ENCODE results near the gene AFF3. TPM values are rescaled to one million over a fixed set of nuclear protein-coding genes. Genes with fewer than 3 reads are reported as not detected.

AFF3 gene
- total and polyA plus RNA-seq, 2 experiments from 2014 or later, result 12.0 to 12.8 TPM

- Histone ChIP-seq H3K4me3 (no peak overlapping the region), H3K9me3 (ENCODE audit: low read depth) (no peaks in the 10 kb centered on the region), H3K36me3 (no peaks in the 10 kb centered on the region), H3K27ac (no peak overlapping the region), H3K4me1 (ENCODE audit: low read depth) (peaks cover 15% of the 10 kb centered on the region), H3K27me3 (no peaks in the 10 kb centered on the region)
- TF ChIP-seq, protein P1, sequence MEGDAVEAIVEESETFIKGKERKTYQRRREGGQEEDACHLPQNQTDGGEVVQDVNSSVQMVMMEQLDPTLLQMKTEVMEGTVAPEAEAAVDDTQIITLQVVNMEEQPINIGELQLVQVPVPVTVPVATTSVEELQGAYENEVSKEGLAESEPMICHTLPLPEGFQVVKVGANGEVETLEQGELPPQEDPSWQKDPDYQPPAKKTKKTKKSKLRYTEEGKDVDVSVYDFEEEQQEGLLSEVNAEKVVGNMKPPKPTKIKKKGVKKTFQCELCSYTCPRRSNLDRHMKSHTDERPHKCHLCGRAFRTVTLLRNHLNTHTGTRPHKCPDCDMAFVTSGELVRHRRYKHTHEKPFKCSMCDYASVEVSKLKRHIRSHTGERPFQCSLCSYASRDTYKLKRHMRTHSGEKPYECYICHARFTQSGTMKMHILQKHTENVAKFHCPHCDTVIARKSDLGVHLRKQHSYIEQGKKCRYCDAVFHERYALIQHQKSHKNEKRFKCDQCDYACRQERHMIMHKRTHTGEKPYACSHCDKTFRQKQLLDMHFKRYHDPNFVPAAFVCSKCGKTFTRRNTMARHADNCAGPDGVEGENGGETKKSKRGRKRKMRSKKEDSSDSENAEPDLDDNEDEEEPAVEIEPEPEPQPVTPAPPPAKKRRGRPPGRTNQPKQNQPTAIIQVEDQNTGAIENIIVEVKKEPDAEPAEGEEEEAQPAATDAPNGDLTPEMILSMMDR (IDR thresholded peaks at IDR 0.05; ENCODE audit: low read depth, low read length), result no peak
- no peak for DNase-seq (ENCODE audit: low read depth in 1 of 2, low spot score in 1 of 2)
Measured at GRCh38 chr2:100062336-100062735, 80.1 kb downstream of the AFF3 start.

DNA sequence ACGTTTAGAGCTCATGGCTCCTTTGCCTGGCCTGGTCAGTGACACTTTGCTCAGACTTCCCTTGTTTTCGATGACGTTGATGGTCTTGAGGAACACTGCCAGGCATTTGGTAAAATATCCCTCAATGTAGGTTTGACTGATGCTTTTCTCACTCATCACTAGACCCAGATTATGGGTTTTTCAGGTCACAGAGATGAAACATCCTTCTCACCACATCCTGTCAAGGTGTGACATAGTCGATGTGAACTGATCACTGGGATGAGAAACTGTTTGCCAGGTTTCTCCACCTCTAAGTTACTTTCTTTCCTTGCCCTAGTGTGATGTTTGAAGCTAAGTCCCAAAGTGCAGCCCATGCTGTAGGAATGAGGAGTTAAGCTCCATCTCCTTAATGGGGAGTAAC lies 81.5 kb downstream of the AFF3 start:
- Histone ChIP-seq H3K27ac (no peak overlapping the region), H3K4me1 (ENCODE audit: low read depth) (peaks cover under 1% of the 10 kb centered on the region), H3K27me3 (no peaks in the 10 kb centered on the region), H3K36me3 (no peaks in the 10 kb centered on the region), H3K9me3 (ENCODE audit: low read depth) (no peaks in the 10 kb centered on the region), H3K4me3 (no peak overlapping the region)
- no peak for DNase-seq (ENCODE audit: low read depth in 1 of 2, low spot score in 1 of 2)
- TF ChIP-seq, protein P1 (IDR thresholded peaks at IDR 0.05; ENCODE audit: low read depth, low read length), result no peak

DNA sequence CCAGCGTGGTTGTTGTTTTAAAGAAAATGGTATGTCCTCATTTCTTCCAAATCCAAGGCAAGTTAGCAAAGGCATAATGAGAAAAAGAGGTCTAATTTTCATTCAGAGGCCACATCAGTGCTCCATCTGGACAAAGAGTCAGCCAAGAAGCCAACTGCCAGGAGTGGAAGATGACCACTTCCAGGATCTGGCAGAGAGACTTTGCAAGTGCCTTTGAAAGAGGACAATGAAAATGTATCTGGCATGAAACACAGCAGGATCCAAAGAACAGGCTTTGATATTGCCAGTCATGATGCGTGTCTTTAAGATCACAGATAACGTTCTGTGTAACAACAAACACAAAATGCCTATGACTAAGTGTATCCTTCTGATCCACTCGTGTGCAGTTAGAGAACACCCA lies 82.8 kb downstream of the AFF3 start:
- Histone ChIP-seq H3K27ac (no peak overlapping the region), H3K4me1 (ENCODE audit: low read depth) (no peaks in the 10 kb centered on the region), H3K36me3 (no peaks in the 10 kb centered on the region), H3K27me3 (no peaks in the 10 kb centered on the region), H3K9me3 (ENCODE audit: low read depth) (no peaks in the 10 kb centered on the region), H3K4me3 (no peak overlapping the region)
- DNase-seq (ENCODE audit: low read depth in 1 of 2, low spot score in 1 of 2), result no peak
- TF ChIP-seq, protein P1 (IDR thresholded peaks at IDR 0.05; ENCODE audit: low read depth, low read length), result no peak

DNA sequence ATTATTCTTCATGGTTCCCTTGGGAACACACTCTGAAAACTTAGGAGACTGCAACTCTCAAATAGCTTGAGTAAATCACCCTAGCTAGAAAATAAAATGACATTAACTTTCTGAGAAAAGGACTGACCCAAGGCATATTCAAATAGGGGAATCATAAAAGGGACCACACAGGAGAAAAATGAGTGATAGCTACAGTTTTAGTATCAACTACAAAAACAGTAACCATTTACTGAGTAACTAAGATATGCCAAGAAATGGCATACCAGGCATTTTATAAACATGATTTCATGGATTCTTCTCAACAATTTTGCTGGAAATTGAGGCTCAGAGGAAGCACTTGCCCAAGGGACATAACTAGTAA lies 84.5 kb downstream of the AFF3 start:
- TF ChIP-seq, protein P1 (IDR thresholded peaks at IDR 0.05; ENCODE audit: low read depth, low read length), result no peak
- H3K9me3 ChIP-seq (ENCODE audit: low read depth), result no peaks in the 10 kb centered on the region
- DNase-seq (ENCODE audit: low read depth in 1 of 2, low spot score in 1 of 2), result no peak
- no peak overlapping the region for H3K27ac ChIP-seq
- H3K36me3 ChIP-seq, result no peaks in the 10 kb centered on the region
- no peak overlapping the region for H3K4me3 ChIP-seq
- no peaks in the 10 kb centered on the region for H3K4me1 ChIP-seq (ENCODE audit: low read depth)
- H3K27me3 ChIP-seq, result no peaks in the 10 kb centered on the region

DNA sequence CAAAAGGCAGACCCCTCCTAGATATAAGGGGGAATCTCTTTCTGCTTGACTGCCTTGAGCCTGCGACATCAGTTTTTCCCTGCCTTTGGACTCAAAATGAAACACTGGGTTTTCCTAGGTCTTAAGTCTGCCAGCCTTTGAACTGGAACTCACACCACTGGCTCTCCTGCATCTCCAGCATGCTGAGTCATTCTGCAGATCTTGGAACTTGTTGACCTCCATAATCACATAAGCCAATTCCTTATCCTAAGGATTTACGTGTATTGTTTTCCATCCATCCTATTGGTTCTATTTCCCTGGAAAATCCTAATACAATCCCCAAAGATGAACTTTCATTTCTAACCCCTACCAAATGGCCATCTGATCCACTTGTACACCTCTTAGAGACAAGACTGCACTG lies 88.0 kb downstream of the AFF3 start:
- H3K9me3 ChIP-seq (ENCODE audit: low read depth), result no peaks in the 10 kb centered on the region
- H3K27ac ChIP-seq, result no peak overlapping the region
- no peak overlapping the region for H3K4me3 ChIP-seq
- no peaks in the 10 kb centered on the region for H3K36me3 ChIP-seq
- no peaks in the 10 kb centered on the region for H3K27me3 ChIP-seq
- no peaks in the 10 kb centered on the region for H3K4me1 ChIP-seq (ENCODE audit: low read depth)
- TF ChIP-seq, protein P1 (IDR thresholded peaks at IDR 0.05; ENCODE audit: low read depth, low read length), result no peak
- DNase-seq (ENCODE audit: low read depth in 1 of 2, low spot score in 1 of 2), result no peak

Data from cardiac muscle cell (in vitro differentiated cells and primary cell).